ENCODE results near the gene AMT.

The AMT gene

GRCh38 chr3:49412632-49413337 is 9.5 kb downstream of the AMT start:
- peak overlapping the region; percentile 98 for H3K56ac ChIP-seq (ENCODE audit: low read length)
- peak overlapping the region; percentile 85 for H3K4me2 ChIP-seq (ENCODE audit: low read length)
- H4K8ac ChIP-seq (ENCODE audit: low read depth, low read length), result no peak overlapping the region
- peaks cover 2% of the 10 kb centered on the region for H3K36me3 ChIP-seq (ENCODE audit: control insufficient read depth, insufficient read depth, low read length)
- peak overlapping the region; percentile 66 for H2BK5ac ChIP-seq (ENCODE audit: low read length)
- H3K4me1 ChIP-seq (ENCODE audit: control insufficient read depth, low read depth, low read length), result peaks cover 11% of the 10 kb centered on the region
- no peaks in the 10 kb centered on the region for H3K27me3 ChIP-seq (ENCODE audit: insufficient read depth, low read length, poor library complexity)
- H3K4me3 ChIP-seq (ENCODE audit: low read length), result peak overlapping the region; percentile 75
- H3K9ac ChIP-seq (ENCODE audit: low read length), result peak overlapping the region; percentile 96
- no CpG with 5 or more reads among the region's 16 CpGs for WGBS (ENCODE audit: extremely low coverage, insufficient coverage, low lambda C conversion rate)
- peak overlapping the region; percentile 66 for H3K4ac ChIP-seq (ENCODE audit: low read depth, low read length)
- H3K23ac ChIP-seq (ENCODE audit: low read length), result no peak overlapping the region
- H4K5ac ChIP-seq (ENCODE audit: low read length), result peak overlapping the region; percentile 62
- no peak overlapping the region for H2BK120ac ChIP-seq (ENCODE audit: low read depth, low read length)
- H3K79me2 ChIP-seq (ENCODE audit: control insufficient read depth, insufficient read depth, low read length), result peaks cover 42% of the 10 kb centered on the region
- H2BK15ac ChIP-seq (replicated peaks; ENCODE audit: low read depth), result no peak overlapping the region
- peak overlapping the region; percentile 99 for H2AK5ac ChIP-seq (ENCODE audit: low read length)
- H3K18ac ChIP-seq (ENCODE audit: low read length), result peak overlapping the region; percentile 31
- DNase-seq, result peak; percentile 40
- peaks cover 8% of the 10 kb centered on the region for H3K79me1 ChIP-seq (ENCODE audit: low read length)
- peak overlapping the region; percentile 15 for H3K27ac ChIP-seq (ENCODE audit: low read depth, low read length)

- H3K4me2 ChIP-seq (ENCODE audit: low read length), result peak within 1 kb of the TSS; percentile 85
- peak within 1 kb of the TSS; percentile 96 for H3K4me3 ChIP-seq (ENCODE audit: low read length)
- peak within 1 kb of the TSS; percentile 62 for H4K5ac ChIP-seq (ENCODE audit: low read length)
- no CpG with 5 or more reads among the region's 62 CpGs for WGBS (ENCODE audit: extremely low coverage, insufficient coverage, low lambda C conversion rate)
- H3K36me3 ChIP-seq (ENCODE audit: control insufficient read depth, insufficient read depth, low read length), result peaks cover 2% of the 10 kb centered on the region
- H3K79me1 ChIP-seq (ENCODE audit: low read length), result peaks cover 8% of the 10 kb centered on the region
- H3K79me2 ChIP-seq (ENCODE audit: control insufficient read depth, insufficient read depth, low read length), result peaks cover 49% of the 10 kb centered on the region
- H2BK15ac ChIP-seq (replicated peaks; ENCODE audit: low read depth), result no peak within 1 kb of the TSS
- peak within 1 kb of the TSS; percentile 57 for H4K8ac ChIP-seq (ENCODE audit: low read depth, low read length)
- peak within 1 kb of the TSS; percentile 99 for H2AK5ac ChIP-seq (ENCODE audit: low read length)
- peak within 1 kb of the TSS; percentile 96 for H3K9ac ChIP-seq (ENCODE audit: low read length)
- H3K18ac ChIP-seq (ENCODE audit: low read length), result peak within 1 kb of the TSS; percentile 99
- no peaks in the 10 kb centered on the region for H3K27me3 ChIP-seq (ENCODE audit: insufficient read depth, low read length, poor library complexity)
- peak within 1 kb of the TSS; percentile 94 for H3K23ac ChIP-seq (ENCODE audit: low read length)
- peak within 1 kb of the TSS; percentile 98 for H3K56ac ChIP-seq (ENCODE audit: low read length)
- H3K27ac ChIP-seq (ENCODE audit: low read depth, low read length), result peak within 1 kb of the TSS; percentile 97
- peaks cover 9% of the 10 kb centered on the region for H3K4me1 ChIP-seq (ENCODE audit: control insufficient read depth, low read depth, low read length)
- peak within 1 kb of the TSS; percentile 98 for H3K4ac ChIP-seq (ENCODE audit: low read depth, low read length)
- peak; percentile 100 for DNase-seq
- peak within 1 kb of the TSS; percentile 75 for H2BK5ac ChIP-seq (ENCODE audit: low read length)
- H2BK120ac ChIP-seq (ENCODE audit: low read depth, low read length), result peak within 1 kb of the TSS; percentile 34
Measured at GRCh38 chr3:49411968-49412631, 10.2 kb downstream of the AMT start, which contains the start of the genes RHOA and TCTA. RHOA (minus strand) TSS chr3:49411976; CDS start chr3:49375589, 36,387 bp downstream. TCTA (plus strand) TSS chr3:49412423; CDS start chr3:49412427, 4 bp downstream.

GRCh38 chr3:49411535-49411967 is 10.7 kb downstream of the AMT start:
- Histone ChIP-seq H3K4me1 (ENCODE audit: control insufficient read depth, low read depth, low read length) (peaks cover 6% of the 10 kb centered on the region), H4K5ac (ENCODE audit: low read length) (no peak overlapping the region), H4K8ac (ENCODE audit: low read depth, low read length) (peak overlapping the region; percentile 57), H3K27ac (ENCODE audit: low read depth, low read length) (peak overlapping the region; percentile 97), H3K4me2 (ENCODE audit: low read length) (no peak overlapping the region), H3K23ac (ENCODE audit: low read length) (peak overlapping the region; percentile 94), H3K79me2 (ENCODE audit: control insufficient read depth, insufficient read depth, low read length) (peaks cover 54% of the 10 kb centered on the region), H3K36me3 (ENCODE audit: control insufficient read depth, insufficient read depth, low read length) (no peaks in the 10 kb centered on the region), H3K18ac (ENCODE audit: low read length) (peak overlapping the region; percentile 99), H3K9ac (ENCODE audit: low read length) (peak overlapping the region; percentile 96), H3K27me3 (ENCODE audit: insufficient read depth, low read length, poor library complexity) (no peaks in the 10 kb centered on the region), H3K4ac (ENCODE audit: low read depth, low read length) (peak overlapping the region; percentile 98), H3K4me3 (ENCODE audit: low read length) (peak overlapping the region; percentile 96), H3K79me1 (ENCODE audit: low read length) (peaks cover 8% of the 10 kb centered on the region), H2BK5ac (ENCODE audit: low read length) (peak overlapping the region; percentile 75), H2BK15ac (replicated peaks; ENCODE audit: low read depth) (no peak overlapping the region), H3K56ac (ENCODE audit: low read length) (peak overlapping the region; percentile 98), H2AK5ac (ENCODE audit: low read length) (no peak overlapping the region), H2BK120ac (ENCODE audit: low read depth, low read length) (peak overlapping the region; percentile 34)
- no peak for DNase-seq
- no CpG with 5 or more reads among the region's 59 CpGs for WGBS (ENCODE audit: extremely low coverage, insufficient coverage, low lambda C conversion rate)

GRCh38 chr3:49410846-49411534 is 11.3 kb downstream of the AMT start:
- DNase-seq, result no peak
- H3K36me3 ChIP-seq (ENCODE audit: control insufficient read depth, insufficient read depth, low read length), result no peaks in the 10 kb centered on the region
- WGBS (ENCODE audit: extremely low coverage, insufficient coverage, low lambda C conversion rate), result no CpG with 5 or more reads among the region's 33 CpGs

GRCh38 chr3:49410066-49410845 is 12.0 kb downstream of the AMT start:
- Histone ChIP-seq H3K9ac (ENCODE audit: low read length) (peak overlapping the region; percentile 96), H3K79me2 (ENCODE audit: control insufficient read depth, insufficient read depth, low read length) (peaks cover 66% of the 10 kb centered on the region), H3K36me3 (ENCODE audit: control insufficient read depth, insufficient read depth, low read length) (no peaks in the 10 kb centered on the region), H3K79me1 (ENCODE audit: low read length) (peaks cover 8% of the 10 kb centered on the region), H3K18ac (ENCODE audit: low read length) (no peak overlapping the region), H2BK120ac (ENCODE audit: low read depth, low read length) (no peak overlapping the region), H3K27me3 (ENCODE audit: insufficient read depth, low read length, poor library complexity) (no peaks in the 10 kb centered on the region), H2BK5ac (ENCODE audit: low read length) (no peak overlapping the region), H3K23ac (ENCODE audit: low read length) (no peak overlapping the region), H3K4me1 (ENCODE audit: control insufficient read depth, low read depth, low read length) (peaks cover 6% of the 10 kb centered on the region), H2AK5ac (ENCODE audit: low read length) (no peak overlapping the region), H3K56ac (ENCODE audit: low read length) (peak overlapping the region; percentile 29), H3K27ac (ENCODE audit: low read depth, low read length) (no peak overlapping the region), H3K4ac (ENCODE audit: low read depth, low read length) (no peak overlapping the region), H4K8ac (ENCODE audit: low read depth, low read length) (no peak overlapping the region), H3K4me3 (ENCODE audit: low read length) (peak overlapping the region; percentile 96), H3K4me2 (ENCODE audit: low read length) (peak overlapping the region; percentile 76), H2BK15ac (replicated peaks; ENCODE audit: low read depth) (no peak overlapping the region), H4K5ac (ENCODE audit: low read length) (no peak overlapping the region)
- no CpG with 5 or more reads among the region's 4 CpGs for WGBS (ENCODE audit: extremely low coverage, insufficient coverage, low lambda C conversion rate)
- DNase-seq, result no peak

More at GRCh38 chr3:49410846-49411534, 11.3 kb downstream of the AMT start:
- Histone ChIP-seq H3K56ac (ENCODE audit: low read length) (peak overlapping the region; percentile 98), H3K27ac (ENCODE audit: low read depth, low read length) (peak overlapping the region; percentile 97), H3K79me2 (ENCODE audit: control insufficient read depth, insufficient read depth, low read length) (peaks cover 60% of the 10 kb centered on the region), H2BK5ac (ENCODE audit: low read length) (no peak overlapping the region), H2AK5ac (ENCODE audit: low read length) (no peak overlapping the region), H4K8ac (ENCODE audit: low read depth, low read length) (no peak overlapping the region), H4K5ac (ENCODE audit: low read length) (no peak overlapping the region), H2BK15ac (replicated peaks; ENCODE audit: low read depth) (no peak overlapping the region), H3K4me3 (ENCODE audit: low read length) (peak overlapping the region; percentile 96), H3K18ac (ENCODE audit: low read length) (peak overlapping the region; percentile 99), H3K4ac (ENCODE audit: low read depth, low read length) (peak overlapping the region; percentile 98), H3K9ac (ENCODE audit: low read length) (peak overlapping the region; percentile 96), H3K27me3 (ENCODE audit: insufficient read depth, low read length, poor library complexity) (no peaks in the 10 kb centered on the region), H3K79me1 (ENCODE audit: low read length) (peaks cover 8% of the 10 kb centered on the region), H2BK120ac (ENCODE audit: low read depth, low read length) (peak overlapping the region; percentile 34), H3K4me2 (ENCODE audit: low read length) (peak overlapping the region; percentile 61), H3K4me1 (ENCODE audit: control insufficient read depth, low read depth, low read length) (peaks cover 6% of the 10 kb centered on the region), H3K23ac (ENCODE audit: low read length) (peak overlapping the region; percentile 31)
